Measurements from ENCODE around the gene DCTN4.

DNA sequence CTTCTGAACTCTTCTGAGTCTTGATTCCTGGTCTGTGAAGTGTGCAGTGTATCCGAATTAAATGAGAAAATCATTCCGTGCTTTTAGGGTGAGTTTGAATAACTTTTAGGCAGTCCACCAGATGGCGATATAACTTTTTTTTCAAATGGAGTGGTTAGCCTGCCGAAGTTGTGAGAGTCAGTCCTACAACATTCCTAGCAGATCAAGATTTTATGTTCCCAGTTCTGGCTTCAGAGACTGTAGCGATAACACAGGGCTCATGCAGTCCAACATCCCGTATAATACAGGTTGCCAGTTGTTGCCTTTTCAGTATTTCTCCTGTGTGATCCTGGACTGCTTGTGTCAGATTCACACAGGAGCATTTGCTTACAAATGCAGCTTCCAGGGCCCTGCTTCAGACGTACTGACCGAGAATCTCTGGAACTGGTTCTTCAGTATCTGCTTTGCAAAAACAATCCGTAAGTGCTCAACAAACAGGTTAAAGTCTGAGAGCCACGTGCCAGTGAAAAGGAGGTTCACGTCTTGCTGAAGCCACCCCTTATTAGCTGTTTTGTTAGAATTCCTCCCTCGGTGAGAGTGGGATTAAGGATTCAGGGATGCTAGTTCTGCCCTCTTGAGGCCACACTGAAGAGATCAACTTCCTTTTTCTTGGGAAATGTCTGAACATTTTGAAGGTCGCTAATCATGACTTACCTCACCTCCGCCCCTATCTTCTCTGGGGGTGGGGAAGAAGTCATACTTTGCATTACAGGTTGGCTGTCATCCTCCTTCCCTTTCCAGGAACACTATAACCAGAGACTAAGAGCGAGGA lies 42.5 kb upstream of the DCTN4 start:
- TF ChIP-seq, protein P1, sequence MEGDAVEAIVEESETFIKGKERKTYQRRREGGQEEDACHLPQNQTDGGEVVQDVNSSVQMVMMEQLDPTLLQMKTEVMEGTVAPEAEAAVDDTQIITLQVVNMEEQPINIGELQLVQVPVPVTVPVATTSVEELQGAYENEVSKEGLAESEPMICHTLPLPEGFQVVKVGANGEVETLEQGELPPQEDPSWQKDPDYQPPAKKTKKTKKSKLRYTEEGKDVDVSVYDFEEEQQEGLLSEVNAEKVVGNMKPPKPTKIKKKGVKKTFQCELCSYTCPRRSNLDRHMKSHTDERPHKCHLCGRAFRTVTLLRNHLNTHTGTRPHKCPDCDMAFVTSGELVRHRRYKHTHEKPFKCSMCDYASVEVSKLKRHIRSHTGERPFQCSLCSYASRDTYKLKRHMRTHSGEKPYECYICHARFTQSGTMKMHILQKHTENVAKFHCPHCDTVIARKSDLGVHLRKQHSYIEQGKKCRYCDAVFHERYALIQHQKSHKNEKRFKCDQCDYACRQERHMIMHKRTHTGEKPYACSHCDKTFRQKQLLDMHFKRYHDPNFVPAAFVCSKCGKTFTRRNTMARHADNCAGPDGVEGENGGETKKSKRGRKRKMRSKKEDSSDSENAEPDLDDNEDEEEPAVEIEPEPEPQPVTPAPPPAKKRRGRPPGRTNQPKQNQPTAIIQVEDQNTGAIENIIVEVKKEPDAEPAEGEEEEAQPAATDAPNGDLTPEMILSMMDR (conservative IDR thresholded peaks at IDR 0.05; ENCODE audit: low read depth in 2 of 2), result peak; percentile 66 to 68
- TF ChIP-seq EZH2 (IDR thresholded peaks at IDR 0.05; ENCODE audit: low read depth, unreplicated experiment), result no peak
